ENCODE data around the gene RAD51.

Gene RAD51

DNA sequence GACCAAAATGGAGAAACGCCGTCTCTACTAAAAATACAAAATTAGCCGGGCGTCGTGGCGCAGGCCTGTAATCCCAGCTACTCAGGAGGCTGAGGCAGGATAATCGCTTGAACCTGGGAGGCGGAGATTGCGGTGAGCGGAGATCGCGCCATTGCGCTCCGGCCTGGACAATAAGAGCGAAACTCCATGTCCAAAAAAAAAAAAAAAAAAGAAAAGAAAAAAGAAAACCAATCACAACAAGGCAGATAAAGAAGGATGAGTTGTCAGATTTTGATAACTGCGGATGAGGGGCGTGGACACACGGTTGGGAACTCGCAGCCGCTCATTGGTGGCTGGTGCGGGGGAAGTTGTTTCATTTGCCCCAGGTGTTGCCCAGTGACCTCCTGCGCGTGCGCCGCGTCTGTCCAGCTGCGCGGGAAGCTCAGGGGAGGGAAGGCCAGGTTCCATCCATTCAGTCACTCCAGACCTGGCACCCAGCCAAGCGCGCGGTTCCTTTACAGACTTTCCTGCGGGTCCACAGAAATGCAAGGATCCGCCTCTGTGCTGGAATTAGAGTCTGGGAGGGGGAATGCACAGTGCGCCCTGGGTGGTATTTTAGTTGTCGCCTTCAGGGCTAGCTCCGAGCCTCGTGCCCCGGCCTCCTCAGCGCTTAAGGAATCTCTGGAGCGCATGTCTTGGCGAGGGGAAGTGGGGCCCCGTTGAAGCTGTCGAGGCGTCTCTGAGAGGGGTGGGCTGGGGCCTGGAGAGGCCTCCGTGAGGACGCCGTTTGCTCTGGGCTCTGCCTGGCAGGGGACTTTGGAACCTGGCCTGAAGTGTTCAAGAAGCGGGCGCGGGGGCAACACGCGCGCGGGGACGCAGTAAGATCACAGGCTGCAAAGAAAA is 68.2 kb downstream of the RAD51 start:
- no peak for DNase-seq (ENCODE audit: low read depth, low spot score)

DNA sequence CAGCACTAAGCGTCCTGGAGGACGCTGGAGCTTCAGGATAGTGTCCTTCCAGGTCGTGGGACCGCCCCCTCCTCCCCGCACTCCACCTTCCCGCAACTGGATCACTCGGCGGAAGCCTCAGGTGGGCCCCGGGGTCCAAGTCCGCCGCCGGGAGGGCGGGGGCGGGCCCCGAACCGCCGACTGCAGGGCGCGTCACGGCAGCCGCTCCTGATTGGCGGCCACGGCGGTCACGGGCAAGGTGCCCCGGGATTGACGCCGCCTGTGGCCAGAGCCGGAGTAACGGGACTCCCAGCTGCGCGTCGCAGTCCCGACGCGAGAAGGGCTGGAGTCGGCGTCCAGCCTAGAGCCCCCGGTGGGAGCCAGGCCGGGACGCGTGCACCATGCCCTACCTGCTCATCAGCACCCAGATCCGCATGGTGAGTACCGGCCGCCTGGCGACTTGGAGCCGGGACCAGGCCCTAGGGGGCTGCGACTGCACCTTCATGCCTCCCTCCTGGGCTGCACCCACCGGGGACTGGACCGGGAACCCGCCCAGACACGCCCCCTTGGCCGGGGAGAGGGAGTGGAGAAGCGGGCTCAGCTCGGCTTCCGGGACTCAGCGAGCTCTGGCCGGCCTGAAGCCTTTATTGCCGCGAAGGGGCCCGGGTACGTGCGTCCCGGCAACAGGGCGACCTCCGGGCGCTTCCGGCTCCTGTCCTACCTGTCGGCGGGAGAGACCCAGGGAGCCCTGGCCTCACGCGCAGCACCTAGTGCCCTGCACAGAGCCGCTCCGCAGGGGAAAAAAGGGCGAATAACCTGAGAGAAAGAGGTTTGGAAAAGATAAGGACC is 69.0 kb downstream of the RAD51 start, which contains the start of gene GCHFR:
Gene GCHFR (plus strand): TSS at position 268 of the 828 bp plus-strand sequence. CDS start 113 bp downstream, at position 381.
- DNase-seq (ENCODE audit: low read depth, low spot score): no peak

DNA sequence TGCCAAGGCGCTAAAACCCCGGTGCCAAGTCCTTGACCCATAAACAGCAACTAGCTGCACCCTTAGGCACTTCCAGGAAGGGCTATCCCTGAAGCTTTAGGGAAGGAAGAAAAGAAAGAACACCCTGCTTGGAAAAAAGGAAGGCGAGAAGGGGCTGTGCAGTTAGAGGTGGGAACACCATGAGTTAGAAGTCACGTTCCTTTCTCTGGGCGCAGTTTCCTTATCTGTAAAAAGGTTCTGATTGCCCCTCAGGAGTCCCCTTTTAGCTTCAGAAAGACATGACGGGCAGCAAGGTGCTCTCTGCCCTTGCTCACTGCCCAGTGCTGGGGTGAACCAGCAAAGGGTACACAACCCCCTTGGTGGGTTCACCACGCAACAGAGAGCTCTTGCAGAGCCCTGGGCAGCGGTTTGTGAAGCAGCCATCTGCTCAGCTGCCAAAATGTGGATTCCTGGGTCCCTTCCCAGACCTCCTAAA is 69.7 kb downstream of the RAD51 start:
- no peak for DNase-seq (ENCODE audit: low read depth, low spot score)

DNA sequence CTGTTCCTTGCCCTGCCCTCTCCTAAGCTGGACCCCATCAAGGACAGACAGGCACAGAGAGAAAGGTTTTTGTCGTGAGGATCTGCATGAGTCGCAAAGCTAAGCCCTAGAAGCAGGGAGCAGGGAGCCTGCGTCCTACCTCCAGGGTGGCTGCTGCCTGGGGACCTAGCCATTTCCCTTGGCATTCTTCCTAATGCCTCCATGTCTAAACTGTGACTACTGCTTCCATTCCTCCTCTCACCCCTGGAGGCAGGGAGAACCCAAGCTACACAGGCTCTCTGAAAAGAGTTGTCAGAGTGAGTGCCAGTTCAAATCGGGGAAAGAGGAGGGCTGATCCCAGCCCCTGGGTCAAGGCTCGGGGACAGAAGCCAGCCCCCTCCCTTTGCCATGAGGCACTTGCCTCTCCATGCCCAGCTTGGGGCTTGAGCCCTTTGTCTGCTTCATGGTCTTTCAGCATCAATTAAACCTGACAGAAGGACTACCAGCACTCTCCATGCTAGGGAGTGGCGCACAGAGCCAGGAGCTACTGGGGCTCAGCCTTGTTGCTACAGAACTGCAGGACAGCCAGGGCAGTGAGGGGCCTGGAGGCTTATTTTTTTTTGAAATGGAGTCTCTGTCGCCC is 71.3 kb downstream of the RAD51 start:
- no peak for DNase-seq (ENCODE audit: low read depth, low spot score)

DNA sequence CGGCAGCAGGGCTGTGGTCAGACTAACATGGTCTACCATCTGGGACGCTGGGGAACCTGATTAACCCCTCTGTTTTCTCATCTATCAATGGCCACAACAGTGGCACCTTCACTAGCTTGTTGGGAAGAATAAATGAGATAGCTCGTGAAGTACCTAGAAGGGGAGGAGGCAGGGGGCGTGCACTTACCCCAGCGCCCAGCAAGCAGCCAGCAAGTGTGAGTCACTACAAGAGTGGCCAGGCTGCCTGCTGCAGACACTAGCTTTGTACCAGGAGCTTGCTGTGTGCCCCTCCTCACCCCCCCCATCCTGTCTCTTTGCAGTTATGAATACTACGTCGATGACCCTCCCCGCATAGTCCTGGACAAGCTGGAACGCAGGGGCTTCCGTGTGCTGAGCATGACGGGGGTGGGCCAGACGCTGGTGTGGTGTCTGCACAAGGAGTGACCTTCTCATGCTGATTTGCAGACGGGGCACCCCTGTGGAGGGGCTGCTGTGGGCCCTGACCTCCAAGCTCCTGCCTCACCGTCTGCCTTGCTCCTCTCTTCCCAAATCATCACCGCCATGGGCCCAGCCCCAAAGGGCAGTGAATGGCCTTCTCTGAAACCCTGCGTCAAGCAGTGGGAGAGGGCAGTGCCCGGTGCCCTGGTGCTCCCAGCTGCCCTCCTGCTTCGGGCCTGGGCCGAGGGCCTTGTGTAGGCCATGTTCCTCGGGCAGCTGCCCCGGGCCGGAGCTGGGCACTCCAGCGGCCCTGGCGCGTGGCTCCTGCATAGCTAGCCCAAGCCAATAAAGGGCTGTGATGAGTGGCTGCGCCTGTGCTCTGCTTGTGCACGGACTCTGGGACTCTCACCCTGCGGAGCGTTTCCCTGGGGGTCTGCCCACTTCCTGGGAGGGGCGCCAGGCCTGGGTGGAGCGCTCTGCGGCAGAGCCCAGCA is 72.2 kb downstream of the RAD51 start:
- no peak for DNase-seq (ENCODE audit: low read depth, low spot score)

DNA sequence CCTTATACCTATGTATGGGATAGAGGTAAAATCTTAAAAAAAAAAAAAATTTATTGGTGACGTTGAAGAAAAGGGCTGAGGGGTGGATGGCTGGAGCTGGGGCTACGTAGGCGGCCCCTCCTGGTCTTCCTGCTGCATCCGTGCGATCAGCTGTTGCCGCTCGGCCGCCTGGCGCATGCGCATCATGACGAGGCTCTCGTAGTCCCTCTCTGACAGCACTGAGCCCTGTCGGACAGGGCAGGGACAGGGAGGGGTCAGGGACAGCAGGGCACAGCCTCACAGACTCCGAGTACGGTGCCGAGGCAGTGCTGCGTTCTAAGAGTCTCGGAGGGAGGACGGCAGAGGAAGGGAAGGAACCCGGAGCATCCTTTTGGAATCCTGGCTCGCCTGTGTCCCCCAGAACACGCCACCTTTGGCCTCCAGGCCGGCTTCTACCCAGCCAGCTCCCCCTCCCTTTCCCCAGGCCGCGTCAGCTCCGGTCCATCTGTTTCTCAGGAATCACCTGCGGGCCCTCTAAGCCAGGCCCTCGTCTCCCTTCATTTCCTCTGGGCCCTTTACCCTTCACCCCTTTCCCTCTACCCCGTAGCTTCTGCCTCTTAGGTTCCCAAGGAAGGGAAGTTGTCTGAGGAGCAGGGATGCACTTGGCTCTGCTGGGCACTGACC is 73.0 kb downstream of the RAD51 start:
- DNase-seq (ENCODE audit: low read depth, low spot score): no peak

DNA sequence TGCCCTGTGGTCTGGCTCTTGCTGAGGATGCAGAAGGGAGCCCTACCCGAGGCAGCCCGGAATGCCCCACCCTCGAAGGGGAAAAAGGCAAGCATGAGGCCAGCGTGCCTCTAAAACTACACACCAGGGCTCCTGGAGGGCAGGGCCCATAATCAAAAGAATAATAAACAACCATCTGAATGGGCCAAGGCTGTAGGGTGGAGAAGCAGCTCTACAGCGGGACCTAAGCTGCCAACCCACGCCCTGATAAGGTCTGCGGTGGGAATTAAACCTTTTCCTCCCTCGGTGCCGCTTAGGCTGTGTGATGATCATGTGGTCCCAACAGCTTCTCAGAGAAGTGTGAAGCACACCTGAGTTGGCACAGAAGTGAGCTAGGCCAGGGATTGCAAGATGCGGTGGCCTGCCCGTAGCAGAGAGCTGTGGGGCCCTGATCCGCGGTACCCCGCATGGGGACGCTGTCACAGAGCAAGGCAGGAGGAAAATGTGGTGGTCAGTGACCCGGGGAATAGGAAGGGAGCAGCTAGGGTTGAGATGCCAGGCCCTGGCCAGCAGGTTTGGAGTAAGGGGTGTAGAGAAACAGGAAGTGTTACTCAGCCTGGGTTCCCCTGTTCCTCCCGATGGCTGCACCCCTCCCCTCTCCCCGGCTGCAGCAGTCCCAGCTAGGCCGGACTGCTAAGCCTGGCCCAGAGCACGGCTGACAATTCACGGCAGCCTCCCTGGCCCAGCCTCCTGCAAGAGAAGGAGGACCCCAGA is 73.7 kb downstream of the RAD51 start:
- DNase-seq (ENCODE audit: low read depth, low spot score): no peak

DNA sequence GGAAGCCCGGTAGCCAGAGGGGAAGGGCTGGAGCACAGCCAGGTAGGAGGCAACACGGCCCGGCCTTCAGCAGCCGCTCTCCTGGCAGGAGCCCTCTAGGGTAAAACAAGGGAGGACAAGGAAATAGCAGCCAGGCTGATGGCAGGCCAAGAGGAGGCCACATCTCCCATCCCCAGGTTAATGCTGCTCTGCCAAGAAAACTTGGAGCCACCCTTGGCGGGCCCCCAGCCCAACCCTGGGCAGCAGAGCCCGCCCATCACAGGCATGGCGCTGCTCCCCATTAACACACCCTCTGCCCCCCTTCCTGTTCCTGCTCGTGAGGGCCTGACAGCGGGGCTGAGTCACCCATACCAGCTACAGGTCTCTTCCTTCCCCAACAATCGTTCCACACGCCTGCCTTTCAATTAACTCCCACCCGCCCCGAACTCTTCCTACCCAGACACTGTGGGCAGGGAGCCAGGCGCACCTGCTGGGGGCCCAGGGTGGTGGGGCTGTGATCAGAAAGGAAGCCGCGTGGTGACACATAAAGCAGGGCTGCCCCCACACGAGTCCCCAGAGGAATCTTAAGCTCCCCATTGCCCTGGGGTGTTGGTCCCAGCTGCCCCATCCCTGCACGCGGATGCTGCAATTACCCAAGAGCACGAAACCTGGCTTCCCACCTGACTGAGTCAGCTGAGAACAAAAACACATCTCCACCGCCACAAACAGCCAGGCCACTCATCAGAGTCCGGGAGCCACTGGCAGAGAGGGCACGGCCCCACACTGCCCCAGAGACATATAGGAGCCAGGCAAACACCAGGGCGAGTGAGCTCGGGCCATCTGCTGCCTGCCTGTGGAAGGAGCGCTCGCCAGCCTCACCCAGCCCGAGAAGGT is 74.5 kb downstream of the RAD51 start, which contains the start of gene C15orf62:
Gene C15orf62 (plus strand): TSS at position 707 of the 873 bp plus-strand sequence. CDS start 516 bp downstream, outside the sequence.
- no peak for DNase-seq (ENCODE audit: low read depth, low spot score)

DNA sequence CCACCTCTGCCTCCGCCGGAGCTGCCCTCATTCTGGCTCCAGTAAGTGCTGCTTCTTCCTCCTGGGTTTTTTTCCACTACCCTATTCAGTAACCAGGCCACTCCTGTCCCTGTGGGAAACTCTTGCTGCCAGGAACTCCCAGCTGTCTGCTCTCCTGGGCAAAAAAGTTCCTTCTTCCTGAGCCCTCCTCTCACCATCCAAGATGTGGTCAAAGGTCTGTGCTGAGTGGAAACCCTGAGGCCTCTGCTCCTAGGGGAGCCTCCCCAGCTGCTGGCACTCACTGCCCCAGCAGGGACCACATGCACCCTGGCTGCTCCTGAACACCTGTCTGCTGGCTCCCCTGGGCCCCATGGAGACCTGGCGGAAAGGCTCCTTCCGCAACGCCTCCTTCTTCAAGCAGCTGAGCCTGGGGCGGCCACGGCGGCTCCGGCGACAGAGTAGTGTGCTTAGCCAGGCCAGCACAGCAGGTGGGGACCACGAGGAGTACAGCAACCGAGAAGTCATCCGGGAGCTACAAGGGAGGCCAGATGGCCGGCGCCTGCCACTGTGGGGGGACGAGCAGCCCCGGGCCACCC is 75.3 kb downstream of the RAD51 start:
- DNase-seq (ENCODE audit: low read depth, low spot score): no peak

DNA sequence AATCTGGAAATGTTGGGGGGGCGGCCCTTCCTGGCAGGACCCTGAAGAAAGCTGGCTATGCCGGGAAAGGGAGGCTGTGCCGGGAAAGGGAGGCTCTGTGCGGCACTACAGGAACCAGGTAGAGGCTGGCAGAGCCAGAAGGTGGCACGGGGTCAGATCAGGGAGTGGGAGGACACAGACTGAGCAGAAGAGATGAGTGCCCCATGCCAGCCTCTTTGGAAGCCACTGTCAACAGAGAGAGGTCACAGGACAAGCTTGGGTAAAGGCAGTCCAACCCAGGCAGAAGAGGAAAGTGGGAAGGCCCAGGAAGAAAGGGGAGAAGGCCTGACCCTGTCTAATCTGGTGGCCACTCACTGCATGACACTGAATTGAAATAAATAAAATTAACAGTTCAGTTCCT is 76.3 kb downstream of the RAD51 start:
- no peak for DNase-seq (ENCODE audit: low read depth, low spot score)

DNA sequence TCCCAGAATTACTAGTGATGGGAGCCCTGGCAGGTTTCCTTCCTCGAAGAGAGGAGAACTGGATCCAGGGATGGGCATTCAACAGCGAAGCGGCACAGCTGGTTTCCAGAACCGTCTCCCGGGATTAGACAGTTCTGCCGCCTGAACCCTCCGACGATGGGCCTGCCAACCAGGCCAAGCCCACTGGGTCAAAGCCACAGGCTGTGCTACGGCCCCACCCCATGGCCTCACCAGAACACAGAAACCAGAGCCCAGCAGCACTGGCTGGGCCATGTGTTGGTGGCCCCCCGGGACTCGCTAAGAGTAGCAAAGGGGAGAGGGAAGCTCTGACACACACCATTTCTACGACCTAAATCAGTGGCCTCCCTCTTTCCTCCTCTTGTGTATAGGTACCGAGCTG is 77.0 kb downstream of the RAD51 start:
- no peak for DNase-seq (ENCODE audit: low read depth, low spot score)

DNA sequence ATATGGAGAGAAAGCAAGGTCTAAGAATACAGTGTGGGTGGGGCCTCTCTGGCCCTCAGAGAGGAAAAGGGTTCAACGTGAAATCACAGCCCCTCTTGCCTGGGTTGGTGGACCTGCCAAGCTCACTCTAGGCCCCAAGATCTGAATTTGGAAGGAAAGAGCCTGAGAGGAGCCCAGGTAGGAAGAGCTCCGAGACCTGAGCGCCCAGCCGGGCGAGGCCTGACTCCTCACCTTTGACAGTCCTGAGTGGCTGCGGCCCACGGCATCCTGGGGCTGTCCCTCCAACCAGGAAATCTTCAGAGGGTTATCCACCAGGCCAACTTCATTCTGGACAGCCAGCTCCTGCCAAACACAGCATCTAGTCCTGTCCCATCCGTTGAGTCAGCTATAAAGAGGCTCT is 78.5 kb downstream of the RAD51 start:
- DNase-seq (ENCODE audit: low read depth, low spot score): no peak

DNA sequence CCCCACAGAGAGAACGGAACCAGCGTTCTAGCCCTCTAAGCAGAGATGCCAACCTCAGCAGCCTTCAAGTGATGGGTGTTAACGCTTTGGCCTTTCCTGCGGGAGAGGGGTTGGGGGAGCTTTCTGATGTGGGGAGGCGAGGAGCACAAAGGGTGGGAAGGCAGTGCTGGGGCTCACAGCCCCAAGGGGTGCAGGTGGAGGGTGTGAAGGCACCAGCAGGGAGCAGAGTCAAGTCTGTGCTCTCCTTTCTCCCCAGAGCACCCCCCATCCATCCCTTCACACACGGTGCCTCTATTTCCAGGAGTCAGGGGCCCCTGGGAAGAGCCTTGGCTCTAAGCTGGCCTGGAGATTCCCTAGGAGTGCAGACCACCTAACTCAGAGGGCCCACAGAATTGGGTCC is 78.9 kb downstream of the RAD51 start:
- no peak for DNase-seq (ENCODE audit: low read depth, low spot score)

DNA sequence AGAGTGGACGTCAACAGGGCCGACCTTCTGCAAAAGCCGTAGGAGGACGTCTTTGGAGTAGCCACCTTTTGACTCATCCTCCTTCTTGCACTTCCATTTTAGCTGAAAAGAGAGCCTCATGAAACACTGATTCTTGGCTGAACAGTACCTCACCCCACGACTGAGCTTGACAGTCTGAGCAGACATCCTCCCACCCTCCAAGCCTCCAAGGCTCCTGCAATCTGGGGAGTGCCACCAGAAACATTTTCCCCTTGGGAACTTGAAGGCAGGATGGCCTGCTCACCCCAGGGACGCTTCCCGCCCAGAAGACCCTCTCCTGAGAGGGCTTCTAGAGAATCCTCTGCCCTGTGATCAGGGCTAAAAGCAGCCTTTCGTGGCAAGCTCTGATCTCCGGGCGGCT is 80.0 kb downstream of the RAD51 start:
- no peak for DNase-seq (ENCODE audit: low read depth, low spot score)

DNA sequence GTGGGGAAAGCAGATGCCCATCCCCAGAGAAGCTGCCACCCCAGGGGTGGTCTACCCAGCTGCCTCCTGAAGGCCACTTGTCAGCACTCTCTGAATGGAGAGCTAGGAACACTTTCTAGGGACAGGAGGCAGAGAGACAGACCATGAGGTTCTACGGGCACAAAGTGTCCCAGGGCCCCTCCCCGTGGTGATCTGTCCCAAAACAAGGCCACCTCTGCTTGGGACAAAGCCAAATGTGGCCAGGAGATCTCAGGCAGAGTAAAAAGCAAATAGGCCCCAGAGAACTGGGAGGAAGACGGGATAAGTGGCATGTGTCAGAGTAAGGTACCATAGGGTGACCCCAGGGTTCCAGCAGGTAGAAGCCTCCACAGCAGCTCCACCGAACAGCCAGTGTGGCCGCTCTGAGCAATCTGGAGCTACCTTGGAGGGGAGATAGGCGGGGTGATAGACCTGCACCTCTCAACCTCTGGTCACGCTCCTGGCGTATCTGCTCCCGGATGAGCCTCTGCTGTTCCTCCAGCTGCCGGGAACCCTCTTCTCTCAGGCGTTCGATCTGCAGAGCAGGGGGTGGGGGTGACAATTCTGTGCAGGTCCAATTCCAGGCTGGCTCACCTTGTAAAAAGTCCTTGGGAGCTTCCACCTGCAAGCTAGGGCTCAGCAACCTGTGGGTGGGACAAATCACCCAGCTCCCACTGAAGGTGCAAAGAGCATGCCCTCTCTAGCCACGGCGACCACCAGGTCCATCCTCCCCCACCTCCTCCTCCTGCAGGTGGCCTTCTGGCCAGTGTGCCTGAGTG is 81.0 kb downstream of the RAD51 start:
- DNase-seq (ENCODE audit: low read depth, low spot score): no peak

DNA sequence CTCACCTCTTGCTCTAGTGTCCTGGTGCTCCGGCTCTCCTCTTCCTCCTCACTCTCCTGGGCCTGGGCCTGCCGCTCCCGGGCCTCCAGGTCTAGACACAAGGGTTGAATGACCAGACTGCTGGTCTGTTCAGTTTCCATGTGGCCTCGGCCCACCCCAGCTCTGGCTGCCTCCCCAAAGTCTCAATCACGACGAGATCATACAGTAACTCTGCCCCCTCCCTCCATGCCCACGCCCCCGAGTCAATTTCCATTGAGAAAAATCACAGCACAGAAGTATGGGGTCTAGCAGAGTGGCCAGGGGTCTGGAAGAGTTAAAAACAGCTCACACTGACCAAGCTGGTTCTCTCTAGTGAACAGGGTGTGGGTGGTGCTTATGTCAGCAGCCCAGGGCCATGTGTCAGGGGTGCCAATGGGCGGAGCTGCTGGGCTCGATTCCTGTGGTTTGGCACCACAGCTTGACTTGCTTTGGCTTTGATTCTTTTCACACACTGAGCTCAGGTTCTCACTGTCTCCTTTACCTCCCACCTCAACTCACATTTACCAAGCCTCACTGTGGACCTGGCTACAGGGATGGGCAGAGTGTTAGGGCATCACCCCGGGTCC is 81.7 kb downstream of the RAD51 start:
- DNase-seq (ENCODE audit: low read depth, low spot score): no peak
